ACHN (cell line): ENCODE measurements around the gene MTREX.
A peak's percentile ranks its signal among the peaks of the same experiment; 100 is the strongest.

ENCODE experiments used
- DNase-seq: peaks from one replicate; pipeline ENCODE4 v3.0.0-alpha.2; 2015
- in situ Hi-C: cut with HindIII; loops from 2 replicates; pipeline ENCODE4 v1.10.0; 2017; ENCODE audit warnings: low sequenced_read_pairs, low pct_ligation_motif_present, low pct_unique_long_range_greater_than_20kb

MTREX gene

DNA sequence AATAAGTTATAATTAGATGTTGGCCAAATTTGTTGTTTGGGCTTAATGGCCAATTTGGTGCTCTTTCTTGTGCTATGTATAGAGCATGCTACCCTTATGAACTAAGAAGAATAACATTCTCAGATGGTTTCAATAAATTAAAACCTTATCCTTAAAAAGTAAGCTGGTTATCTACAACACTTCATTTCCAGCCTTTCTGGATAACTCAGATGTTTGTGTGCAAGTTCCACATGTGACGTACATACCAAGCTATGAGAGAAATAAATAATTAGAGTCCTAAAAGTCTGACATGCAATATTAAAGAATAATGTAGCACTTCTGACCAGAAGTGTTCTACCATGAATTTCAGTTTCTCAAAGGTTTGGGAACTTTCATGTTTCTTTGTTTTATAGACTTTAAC lies 11.7 kb downstream of the MTREX start:
- no peak for DNase-seq
- in situ Hi-C loops = no loop called here

DNA sequence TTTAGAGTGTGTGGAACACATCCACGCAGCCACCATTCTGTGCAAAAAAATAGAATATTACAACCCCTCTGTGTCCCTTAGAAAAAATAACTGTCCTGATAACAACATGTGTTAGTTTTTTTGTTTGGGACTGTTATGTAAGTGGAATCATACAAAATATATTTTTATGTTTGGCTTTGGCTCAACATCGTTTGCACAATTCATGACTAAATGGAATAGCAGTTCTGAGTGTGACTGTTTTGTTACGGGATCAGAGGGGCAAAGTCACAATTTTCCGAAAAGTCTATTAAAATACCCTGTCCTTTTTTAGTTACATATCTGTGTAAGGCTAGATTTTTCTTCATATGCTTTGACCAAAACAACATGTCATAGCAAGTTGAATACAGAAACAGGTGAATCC lies 12.8 kb downstream of the MTREX start:
- DNase-seq = no peak
- in situ Hi-C loops = no loop called here

- in situ Hi-C loops = no loop called here
- no peak for DNase-seq
Observed at GRCh38 chr5:55324006-55324405, 16.2 kb downstream of the MTREX start.

- in situ Hi-C loops = no loop called here
- peak; percentile 58 for DNase-seq
Observed at GRCh38 chr5:55324815-55325418, 17.1 kb downstream of the MTREX start.

DNA sequence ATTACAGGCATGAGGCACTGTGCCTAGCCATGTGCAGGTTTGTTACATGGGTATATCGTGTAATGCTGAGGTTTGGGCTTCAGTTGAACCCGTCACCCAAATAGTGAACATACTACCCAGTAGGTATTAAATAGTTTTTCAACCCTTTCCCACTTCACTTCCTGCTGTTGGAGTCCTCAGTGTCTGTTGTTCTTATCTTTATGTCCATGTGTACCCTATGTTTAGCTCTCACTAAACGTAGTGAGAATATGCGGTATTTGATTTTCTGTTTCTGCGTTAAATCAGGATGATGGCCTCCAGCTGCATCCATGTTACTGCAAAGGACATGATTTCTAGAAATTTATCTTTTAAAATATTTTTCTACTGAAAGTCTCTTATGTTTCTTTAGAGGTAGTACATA lies 17.8 kb downstream of the MTREX start:
- DNase-seq = no peak
- in situ Hi-C loops = no loop called here

- no peak for DNase-seq
- in situ Hi-C loops = no loop called here
Observed at GRCh38 chr5:55327281-55327680, 19.5 kb downstream of the MTREX start.

DNA sequence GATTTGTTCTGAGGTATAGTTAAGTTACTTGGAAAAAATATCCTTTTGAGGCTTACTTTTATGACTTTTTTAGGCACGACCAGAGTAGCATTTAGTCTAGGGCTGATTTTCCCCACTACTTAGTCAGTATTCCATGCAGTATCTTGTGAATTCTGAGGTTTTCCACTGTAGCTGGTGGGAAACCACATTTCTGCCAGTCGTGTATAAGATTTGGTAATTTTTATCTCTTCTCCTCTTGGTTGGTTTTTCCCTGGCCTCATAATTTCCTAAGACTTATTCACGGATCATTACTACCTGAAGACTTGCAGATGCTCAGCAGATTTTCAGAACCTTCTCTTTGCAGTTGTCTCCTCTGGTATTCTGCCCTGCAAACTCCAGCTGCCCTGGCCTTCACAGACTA lies 23.5 kb downstream of the MTREX start:
- in situ Hi-C loops = no loop called here
- DNase-seq = no peak

- in situ Hi-C loops = no loop called here
- DNase-seq = no peak
Observed at GRCh38 chr5:55333017-55333416, 25.2 kb downstream of the MTREX start.

GRCh38 chr5:55333811-55334210 lies 26.0 kb downstream of the MTREX start:
- no peak for DNase-seq
- in situ Hi-C loops = no loop called here

GRCh38 chr5:55338092-55338613 lies 30.4 kb downstream of the MTREX start:
- peak; percentile 19 for DNase-seq
- in situ Hi-C loops = no loop called here

DNA sequence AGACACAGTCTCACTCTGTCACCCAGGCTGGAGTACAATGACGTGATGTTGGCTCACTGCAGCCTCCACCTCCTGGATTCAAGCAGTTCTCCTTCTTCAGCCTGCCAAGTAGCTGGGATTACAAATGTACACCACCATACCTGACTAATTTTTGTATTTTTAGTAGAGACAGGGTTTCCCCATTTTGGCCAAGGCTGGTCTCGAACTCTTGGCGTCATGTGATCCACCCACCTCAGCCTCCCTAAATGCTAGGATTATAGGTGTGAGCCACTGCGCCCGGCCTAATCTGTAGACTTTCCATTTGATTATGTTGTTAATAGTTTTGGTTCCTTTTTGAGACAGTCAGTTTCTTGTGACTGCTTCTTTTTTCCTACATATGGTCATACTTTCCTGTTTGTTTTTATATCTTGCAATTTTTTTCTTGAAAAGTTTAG lies 31.0 kb downstream of the MTREX start:
- in situ Hi-C loops = no loop called here
- no peak for DNase-seq

GRCh38 chr5:55343107-55343506 lies 35.3 kb downstream of the MTREX start:
- in situ Hi-C loops = no loop called here
- no peak for DNase-seq

- in situ Hi-C loops = no loop called here
- DNase-seq = no peak
Observed at GRCh38 chr5:55343609-55344008, 35.8 kb downstream of the MTREX start.

GRCh38 chr5:55344392-55344992 lies 36.7 kb downstream of the MTREX start:
- in situ Hi-C loops = no loop called here

GRCh38 chr5:55345327-55345726 lies 37.5 kb downstream of the MTREX start:
- DNase-seq = peak; percentile 8
- in situ Hi-C loops = no loop called here

More at GRCh38 chr5:55344392-55344992, 36.7 kb downstream of the MTREX start:
- peak; percentile 62 for DNase-seq

- DNase-seq = no peak
- in situ Hi-C loops = no loop called here
Observed at GRCh38 chr5:55347786-55348185, 40.0 kb downstream of the MTREX start.

DNA sequence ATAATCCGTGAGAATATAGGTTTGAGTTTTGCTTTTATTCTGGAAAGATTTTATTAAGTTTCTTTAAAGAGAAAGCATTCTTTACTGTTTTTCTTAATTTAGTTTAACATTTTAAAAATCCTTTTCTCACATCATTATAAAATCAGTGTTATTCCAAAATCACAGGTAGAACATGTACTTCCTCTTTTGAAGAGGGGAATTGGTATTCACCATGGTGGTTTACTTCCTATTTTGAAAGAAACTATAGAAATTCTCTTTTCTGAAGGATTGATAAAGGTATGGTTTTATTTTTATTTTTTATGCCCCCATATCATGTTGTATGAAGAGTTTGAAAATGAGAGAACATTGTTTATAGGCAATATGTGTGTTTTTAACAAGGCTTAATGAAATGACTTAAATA lies 43.0 kb downstream of the MTREX start:
- in situ Hi-C loops = no loop called here

GRCh38 chr5:55356896-55357295 lies 49.1 kb downstream of the MTREX start:
- in situ Hi-C loops = no loop called here
- DNase-seq = no peak

More for the DNA sequence above, 43.0 kb downstream of the MTREX start:
- DNase-seq = no peak

DNA sequence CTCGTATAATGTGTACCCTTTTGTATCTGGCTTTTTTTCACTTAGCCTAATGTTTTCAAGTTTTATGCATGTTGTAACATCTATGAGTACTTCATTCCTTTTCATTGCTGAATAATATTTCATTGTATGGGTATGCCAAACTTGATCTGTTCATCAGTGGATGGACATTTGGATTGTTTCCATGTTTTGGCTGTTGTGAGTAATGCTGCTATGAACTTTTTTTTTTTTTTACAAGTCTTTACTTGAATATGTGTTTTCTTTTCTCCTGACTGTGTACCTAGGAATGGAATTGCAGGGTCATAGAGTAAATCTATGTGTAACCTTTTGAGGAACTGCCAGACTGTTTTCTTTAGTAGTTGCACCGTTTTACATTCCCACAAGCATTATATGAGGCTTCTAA lies 52.4 kb downstream of the MTREX start:
- in situ Hi-C loops = no loop called here
- no peak for DNase-seq

DNA sequence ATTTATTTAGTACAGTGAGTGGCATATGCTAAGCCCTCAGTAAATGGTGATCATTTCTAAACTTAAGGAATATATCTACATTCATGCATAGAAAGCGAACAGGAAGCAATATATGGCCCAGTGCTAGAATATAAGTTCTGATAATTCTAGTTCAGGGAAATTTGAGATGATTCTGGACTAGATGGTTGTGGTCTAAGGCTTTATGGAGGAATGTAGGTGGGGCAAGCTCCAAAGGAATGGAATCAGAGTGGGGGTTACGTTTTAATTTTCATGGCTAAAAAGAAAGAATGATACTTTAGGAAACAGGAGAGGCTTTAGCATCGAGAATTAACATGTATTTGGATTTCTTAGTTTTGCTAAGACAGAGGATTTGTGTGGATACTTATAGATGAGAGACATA lies 56.1 kb downstream of the MTREX start:
- in situ Hi-C loops = no loop called here
- no peak for DNase-seq
